GM21447 (cell line): ENCODE data around the gene COL9A3.

ENCODE experiments used
- ATAC-seq: cut with Tn5 transposase; IDR thresholded peaks from one replicate; pipeline ENCODE4 v1.9.1; 2021; ENCODE audit not compliant: unreplicated experiment

COL9A3 gene

GRCh38 chr20:62778601-62779416, 38.0 kb upstream of the COL9A3 start:
- ATAC-seq = no peak

- ATAC-seq = no peak
These were observed 37.5 kb upstream of the COL9A3 start for GRCh38 chr20:62779417-62779685.

- ATAC-seq = no peak
These were observed 36.6 kb upstream of the COL9A3 start for GRCh38 chr20:62780204-62780603.

- no peak for ATAC-seq
These were observed 36.2 kb upstream of the COL9A3 start for GRCh38 chr20:62780696-62781095.

- no peak for ATAC-seq
These were observed 34.5 kb upstream of the COL9A3 start for GRCh38 chr20:62782149-62782892.

GRCh38 chr20:62782893-62783278, 34.0 kb upstream of the COL9A3 start:
- no peak for ATAC-seq

- no peak for ATAC-seq
These were observed 32.4 kb upstream of the COL9A3 start for GRCh38 chr20:62784497-62784896.

GRCh38 chr20:62785393-62785792, 31.5 kb upstream of the COL9A3 start:
- ATAC-seq = no peak

- no peak for ATAC-seq
These were observed 30.7 kb upstream of the COL9A3 start for GRCh38 chr20:62786157-62786556.

- ATAC-seq = no peak
These were observed 29.5 kb upstream of the COL9A3 start for GRCh38 chr20:62787321-62787720.

- no peak for ATAC-seq
These were observed 29.0 kb upstream of the COL9A3 start for GRCh38 chr20:62787866-62788265.

- ATAC-seq = no peak
These were observed 28.2 kb upstream of the COL9A3 start for GRCh38 chr20:62788607-62789006.

GRCh38 chr20:62790075-62790474, 26.8 kb upstream of the COL9A3 start:
- ATAC-seq = no peak

GRCh38 chr20:62791301-62792181, 25.3 kb upstream of the COL9A3 start:
- no peak for ATAC-seq

- ATAC-seq = no peak
These were observed 24.5 kb upstream of the COL9A3 start for GRCh38 chr20:62792182-62792939.

- ATAC-seq = no peak
These were observed 23.7 kb upstream of the COL9A3 start for GRCh38 chr20:62792940-62793756.

- ATAC-seq = no peak
These were observed 23.2 kb upstream of the COL9A3 start for GRCh38 chr20:62793757-62794006.

- peak; percentile 54 for ATAC-seq
These were observed 22.7 kb upstream of the COL9A3 start for GRCh38 chr20:62794007-62794724.

- no peak for ATAC-seq
These were observed 21.7 kb upstream of the COL9A3 start for GRCh38 chr20:62795023-62795761.
